HEK293 (cell line): ENCODE data around the gene MRC2.

Source experiments
- CTCF ChIA-PET: fragments of 350-600 bp; formaldehyde crosslinking; extraction: SDS; loops from one replicate; lab custom pipeline; 2021; ENCODE audit warnings: antibody characterized with exemption; lab: Yijun Ruan, JAX
- POLR2A ChIA-PET: fragments of 300-600 bp; formaldehyde crosslinking; extraction: SDS; loops from one replicate; lab custom pipeline; 2020; ENCODE audit warnings: antibody characterized with exemption, inconsistent platforms; lab: Yijun Ruan, JAX
- H3K27ac ChIP-seq: fragments of 200-500 bp; sonication (Bioruptor generic); 2 replicates; pipeline ENCODE4 v1.5.1; 2014; ENCODE audit warnings: low read depth, low read length, control low read depth, inconsistent platforms; ENCODE audit errors: extremely low read depth
- H3K36me3 ChIP-seq, 2 experiments: fragments of 200-500 bp in 1 of 2; sonication (Bioruptor generic) in 1 of 2; 1 replicate in 1 of 2; 2 replicates in 1 of 2; pipeline ENCODE4 v1.5.1; 2014 to 2017; ENCODE audit warnings: inconsistent platforms in 2 of 2, low read length in 2 of 2; ENCODE audit not compliant: control insufficient read depth in 2 of 2, insufficient read depth in 1 of 2
- H3K4me1 ChIP-seq: fragments of 200-500 bp; sonication (Bioruptor generic); 2 replicates; pipeline ENCODE4 v1.5.1; 2014; ENCODE audit warnings: mild to moderate bottlenecking, low read length, inconsistent platforms; ENCODE audit not compliant: control insufficient read depth, insufficient read depth
- H3K4me3 ChIP-seq: 2 replicates; pipeline ENCODE4 v1.5.1; 2011; ENCODE audit warnings: low read depth, mild to moderate bottlenecking, control low read depth, low read length, moderate library complexity
- H3K9me3 ChIP-seq: fragments of 200-500 bp; sonication (Bioruptor generic); 2 replicates; pipeline ENCODE4 v1.5.1; 2014; ENCODE audit warnings: low read depth, low read length, inconsistent platforms; ENCODE audit not compliant: control insufficient read depth, insufficient read depth
- GLIS2 ChIP-seq: fragments of 450-650 bp; formaldehyde crosslinking; IDR thresholded peaks from 2 replicates; pipeline ENCODE4 v1.5.1; 2016; ENCODE audit warnings: missing biosample characterization, missing genetic modification characterization
- HOXD13 ChIP-seq: sonication (generic); formaldehyde crosslinking; IDR thresholded peaks from 2 replicates; pipeline ENCODE4 v1.8.0; 2022; ENCODE audit warnings: missing genetic modification reagents, borderline replicate concordance
- INSM2 ChIP-seq: fragments of 450-650 bp; formaldehyde crosslinking; IDR thresholded peaks from 2 replicates; pipeline ENCODE4 v1.5.1; 2016; ENCODE audit warnings: missing biosample characterization, missing genetic modification characterization
- KLF10 ChIP-seq: fragments of 450-650 bp; IDR thresholded peaks from 2 replicates; pipeline ENCODE4 v1.5.1; 2018; ENCODE audit warnings: missing biosample characterization, mild to moderate bottlenecking, missing genetic modification characterization
- SP2 ChIP-seq: fragments of 450-650 bp; formaldehyde crosslinking; IDR thresholded peaks from 2 replicates; pipeline ENCODE4 v1.5.1; 2016; ENCODE audit warnings: missing biosample characterization, missing genetic modification characterization
- TCF7L2 ChIP-seq: IDR thresholded peaks from 2 replicates; pipeline ENCODE4 v1.6.1; 2011; ENCODE audit warnings: low read depth, mild to moderate bottlenecking, inconsistent platforms, low read length, moderate library complexity, borderline replicate concordance
- ZBTB26 ChIP-seq: fragments of 450-650 bp; formaldehyde crosslinking; optimal IDR thresholded peaks from 2 replicates; pipeline ENCODE3; 2016; ENCODE audit warnings: missing biosample characterization, mild to moderate bottlenecking, missing genetic modification characterization
- ZBTB6 ChIP-seq: fragments of 450-650 bp; formaldehyde crosslinking; IDR thresholded peaks from 2 replicates; pipeline ENCODE4 v1.5.1; 2017; ENCODE audit warnings: missing biosample characterization, missing genetic modification characterization
- ZBTB8A ChIP-seq: fragments of 450-650 bp; formaldehyde crosslinking; IDR thresholded peaks from 2 replicates; pipeline ENCODE4 v1.5.1; 2016; ENCODE audit warnings: missing biosample characterization, missing genetic modification characterization
- ZFP3 ChIP-seq: fragments of 450-650 bp; formaldehyde crosslinking; IDR thresholded peaks from 2 replicates; pipeline ENCODE4 v1.5.1; 2016; ENCODE audit warnings: low read depth, missing biosample characterization, missing genetic modification characterization
- ZNF121 ChIP-seq: fragments of 450-650 bp; formaldehyde crosslinking; IDR thresholded peaks from 2 replicates; pipeline ENCODE4 v1.5.1; 2016; ENCODE audit warnings: missing biosample characterization, missing genetic modification characterization
- ZNF169 ChIP-seq: fragments of 450-650 bp; formaldehyde crosslinking; IDR thresholded peaks from 2 replicates; pipeline ENCODE4 v1.5.1; 2016; ENCODE audit warnings: missing biosample characterization, missing genetic modification characterization
- ZNF221 ChIP-seq: fragments of 450-650 bp; formaldehyde crosslinking; IDR thresholded peaks from 2 replicates; pipeline ENCODE4 v1.5.1; 2017; ENCODE audit warnings: missing biosample characterization, missing genetic modification characterization, borderline replicate concordance
- ZNF248 ChIP-seq: fragments of 450-650 bp; formaldehyde crosslinking; IDR thresholded peaks from 2 replicates; pipeline ENCODE4 v1.5.1; 2017; ENCODE audit warnings: missing biosample characterization, missing genetic modification characterization
- ZNF311 ChIP-seq: fragments of 450-650 bp; formaldehyde crosslinking; IDR thresholded peaks from 2 replicates; pipeline ENCODE4 v1.5.1; 2017; ENCODE audit warnings: missing biosample characterization, missing genetic modification characterization, borderline replicate concordance
- ZNF335 ChIP-seq: fragments of 450-650 bp; formaldehyde crosslinking; conservative IDR thresholded peaks from 2 replicates; pipeline ENCODE4 v1.5.1; 2016; ENCODE audit warnings: missing biosample characterization, missing genetic modification characterization
- ZNF341 ChIP-seq: fragments of 450-650 bp; formaldehyde crosslinking; IDR thresholded peaks from 2 replicates; pipeline ENCODE4; 2016; ENCODE audit warnings: low read depth, missing biosample characterization, missing genetic modification characterization
- ZNF426 ChIP-seq: fragments of 450-650 bp; formaldehyde crosslinking; IDR thresholded peaks from 2 replicates; pipeline ENCODE4 v1.5.1; 2017; ENCODE audit warnings: missing biosample characterization, missing genetic modification characterization, mild to moderate bottlenecking, inconsistent platforms, moderate library complexity
- ZNF501 ChIP-seq: fragments of 450-650 bp; formaldehyde crosslinking; IDR thresholded peaks from 2 replicates; pipeline ENCODE4 v1.5.1; 2016; ENCODE audit warnings: missing biosample characterization, missing genetic modification characterization
- ZNF707 ChIP-seq: fragments of 450-650 bp; formaldehyde crosslinking; IDR thresholded peaks from 2 replicates; pipeline ENCODE4 v1.5.1; 2016; ENCODE audit warnings: missing biosample characterization, missing genetic modification characterization

Gene MRC2

GRCh38 chr17:62672957-62673356 is 45.5 kb downstream of the MRC2 start:
- Histone ChIP-seq H3K4me3 (no peak overlapping the region), H3K36me3 (peaks cover 1 to 64% of the 10 kb centered on the region in 2 experiments; a peak in 2 of 3 replicates), H3K4me1 (no peaks in the 10 kb centered on the region), H3K27ac (no peak overlapping the region), H3K9me3 (no peaks in the 10 kb centered on the region)
- TF ChIP-seq ZNF248: no peak
- TF ChIP-seq ZNF335 (tag by site-specific recombination): peak; percentile 27; the same call in 1 of the 2 replicates
- ChIA-PET CTCF (interaction anchor here (0.6 to 2.8 kb wide), 14 partner anchors 13 to 1662 kb away, joined by 3 to 15 read pairs (median 4); no protein-coding TSS in a partner anchor), POLR2A (no interaction called here)

- no peak overlapping the region for H3K27ac ChIP-seq
- peaks cover 0 to 70% of the 10 kb centered on the region in 2 experiments; a peak in 1 of 3 replicates for H3K36me3 ChIP-seq
- ChIA-PET POLR2A (interaction anchor here (1.2 kb wide), 1 partner anchor 21 kb away, joined by 3 read pairs; no protein-coding TSS in a partner anchor), CTCF (interaction anchor here (0.6 to 2.8 kb wide), 7 partner anchors 12 to 733 kb away, joined by 3 to 15 read pairs (median 5); no protein-coding TSS in a partner anchor)
- TF ChIP-seq ZBTB26 (tag by site-specific recombination) (no peak), ZFP3 (no peak), ZNF341 (tag by site-specific recombination) (no peak), ZNF311 (no peak), ZBTB8A (tag by site-specific recombination) (no peak), ZBTB6 (tag by site-specific recombination) (no peak), ZNF501 (tag by site-specific recombination) (no peak), ZNF169 (tag by site-specific recombination) (no peak)
- no peaks in the 10 kb centered on the region for H3K9me3 ChIP-seq
- H3K4me3 ChIP-seq: no peak overlapping the region
- no peaks in the 10 kb centered on the region for H3K4me1 ChIP-seq
Measured at GRCh38 chr17:62673614-62674362, 46.3 kb downstream of the MRC2 start.

GRCh38 chr17:62674363-62674739 is 46.9 kb downstream of the MRC2 start:
- peaks cover 0 to 73% of the 10 kb centered on the region in 2 experiments; a peak in 1 of 3 replicates for H3K36me3 ChIP-seq

GRCh38 chr17:62674841-62675240 is 47.4 kb downstream of the MRC2 start:
- H3K9me3 ChIP-seq: no peaks in the 10 kb centered on the region
- H3K27ac ChIP-seq: no peak overlapping the region
- H3K4me3 ChIP-seq: no peak overlapping the region
- POLR2A ChIA-PET: interaction anchor here (1.2 kb wide), 1 partner anchor 22 kb away, joined by 3 read pairs; no protein-coding TSS in a partner anchor
- TF ChIP-seq SP2 (tag by site-specific recombination) (no peak), ZNF707 (no peak), TCF7L2 (no peak), INSM2 (tag by site-specific recombination) (no peak), ZNF121 (tag by site-specific recombination) (no peak)
- CTCF ChIA-PET: interaction anchor here (1.1 kb wide), 1 partner anchor 15 kb away, joined by 5 read pairs; no protein-coding TSS in a partner anchor
- peaks cover 0 to 76% of the 10 kb centered on the region in 2 experiments; a peak in 1 of 3 replicates for H3K36me3 ChIP-seq
- H3K4me1 ChIP-seq: no peaks in the 10 kb centered on the region

More at GRCh38 chr17:62674363-62674739, 46.9 kb downstream of the MRC2 start:
- CTCF ChIA-PET: interaction anchor here (1.1 kb wide), 1 partner anchor 14 kb away, joined by 5 read pairs; no protein-coding TSS in a partner anchor
- Histone ChIP-seq H3K4me3 (no peak overlapping the region), H3K27ac (no peak overlapping the region), H3K4me1 (no peaks in the 10 kb centered on the region), H3K9me3 (no peaks in the 10 kb centered on the region)
- POLR2A ChIA-PET: interaction anchor here (1.2 kb wide), 1 partner anchor 21 kb away, joined by 3 read pairs; no protein-coding TSS in a partner anchor
- TF ChIP-seq ZNF426 (tag by site-specific recombination): no peak
- TF ChIP-seq HOXD13 (CRISPR knock-in tag): no peak
- no peak for TF ChIP-seq KLF10 (tag by site-specific recombination)
- no peak for TF ChIP-seq ZNF221 (tag by site-specific recombination)
- no peak for TF ChIP-seq GLIS2
- no peak for TF ChIP-seq ZNF335 (tag by site-specific recombination)
